H1 (cell line): Measurements from ENCODE around the gene CFAP53. TPM values are rescaled to one million over a fixed set of nuclear protein-coding genes. Genes with fewer than 3 reads are reported as not detected.
"Not testable (repeated sequence)": the region's sequence is repeated elsewhere in the genome, so short reads cannot be mapped to it uniquely, and the experiment has no call there.

ENCODE experiments used
- CTCF ChIA-PET: fragments of 300-600 bp; sonication (Branson Sonifier 250); formaldehyde crosslinking; loops from one replicate; lab custom pipeline; 2021; ENCODE audit not compliant: partially characterized antibody; lab: Charles Lee
- POLR2A ChIA-PET: fragments of 300-600 bp; sonication (Branson Sonifier 250); formaldehyde crosslinking; loops from one replicate; lab custom pipeline; 2021; ENCODE audit warnings: inconsistent platforms; ENCODE audit not compliant: partially characterized antibody; lab: Charles Lee
- DNase-seq, 2 experiments: peaks; one replicate each; pipeline versions ENCODE4 v3.0.0 to v3.0.0-alpha.2; 2010 to 2022; ENCODE audit warnings: low spot score in 2 of 2, low read depth in 1 of 2, mixed read lengths in 1 of 2
- FAIRE-seq: peaks from 2 replicates; lab custom pipeline; 2011; peaks lifted over from hg19 to GRCh38; lab: Jason Lieb, UNC
- H2AFZ ChIP-seq: 2 replicates; pipeline ENCODE4 v1.8.1; 2012; ENCODE audit warnings: low read length, inconsistent platforms
- H2AK5ac ChIP-seq: 2 replicates; pipeline ENCODE4 v1.6.1; 2013; ENCODE audit warnings: low read depth, low read length
- H2BK120ac ChIP-seq: replicated peaks from 2 replicates; pipeline ENCODE3; 2013; ENCODE audit warnings: low read depth, low read length, inconsistent platforms
- H2BK12ac ChIP-seq: 2 replicates; pipeline ENCODE4 v1.6.1; 2013; ENCODE audit warnings: low read depth, low read length
- H2BK15ac ChIP-seq: 2 replicates; pipeline ENCODE4 v1.6.1; 2013; ENCODE audit warnings: low read length
- H2BK20ac ChIP-seq: 2 replicates; pipeline ENCODE4 v1.6.1; 2013; ENCODE audit warnings: low read length
- H2BK5ac ChIP-seq: 2 replicates; pipeline ENCODE4 v1.6.1; 2013; ENCODE audit warnings: low read depth, low read length
- H3K14ac ChIP-seq: 2 replicates; pipeline ENCODE4 v1.6.1; 2013; ENCODE audit warnings: inconsistent platforms; ENCODE audit not compliant: insufficient read length
- H3K18ac ChIP-seq: 2 replicates; pipeline ENCODE4 v1.6.1; 2013; ENCODE audit warnings: low read length; ENCODE audit errors: extremely low read depth
- H3K23ac ChIP-seq: 2 replicates; pipeline ENCODE4 v1.6.1; 2013; ENCODE audit warnings: inconsistent platforms; ENCODE audit not compliant: insufficient read length
- H3K23me2 ChIP-seq: 2 replicates; pipeline ENCODE4 v1.6.1; 2013; ENCODE audit warnings: low read depth, low read length
- H3K27ac ChIP-seq: 2 replicates; pipeline ENCODE4 v1.6.1; 2011; ENCODE audit warnings: low read depth, low read length, inconsistent platforms
- H3K27me3 ChIP-seq, 4 experiments: replicated peaks in 1 of 4; 1 replicate in 1 of 4; 2 replicates in 3 of 4; pipeline versions ENCODE4 v1.6.1 to v1.8.1; 2011 to 2013; ENCODE audit warnings: low read length in 3 of 4, mild to moderate bottlenecking in 3 of 4, inconsistent platforms in 2 of 4, mixed read lengths in 2 of 4, moderate library complexity in 1 of 4; ENCODE audit not compliant: control insufficient read depth in 3 of 4, insufficient read depth in 3 of 4; ENCODE audit errors: extremely low read depth in 1 of 4
- H3K36me3 ChIP-seq, 4 experiments: 2 replicates each; pipeline versions ENCODE4 v1.6.1 to v1.8.1; 2011 to 2013; ENCODE audit warnings: mild to moderate bottlenecking in 4 of 4, low read length in 3 of 4, moderate library complexity in 2 of 4, control low read depth in 1 of 4, inconsistent platforms in 1 of 4; ENCODE audit not compliant: insufficient read depth in 4 of 4, control insufficient read depth in 2 of 4
- H3K4ac ChIP-seq: replicated peaks from 2 replicates; pipeline ENCODE3; 2013; ENCODE audit warnings: low read length, low read depth, mixed read lengths, inconsistent platforms; ENCODE audit not compliant: insufficient read length
- H3K4me1 ChIP-seq, 4 experiments: replicated peaks in 1 of 4; 1 replicate in 1 of 4; 2 replicates in 3 of 4; pipeline versions ENCODE4 v1.6.1 to v1.8.1; 2011 to 2013; ENCODE audit warnings: low read length in 3 of 4, inconsistent platforms in 2 of 4, mixed read lengths in 1 of 4; ENCODE audit not compliant: insufficient read depth in 4 of 4, control insufficient read depth in 3 of 4
- H3K4me2 ChIP-seq, 2 experiments: 2 replicates each; pipeline versions ENCODE4 v1.6.1 to v1.8.1; 2011 to 2013; ENCODE audit warnings: low read depth in 2 of 2, low read length in 2 of 2, control low read depth in 1 of 2, inconsistent platforms in 1 of 2, mild to moderate bottlenecking in 1 of 2; ENCODE audit not compliant: insufficient read depth in 1 of 2
- H3K4me3 ChIP-seq, 4 experiments: fragments of 200-600, 300-600 bp in 1 of 4; sonication (generic), shearing (Covaris generic), sonication (Bioruptor Twin) in 1 of 4; 2 replicates each; pipeline versions ENCODE4 v1.5.1 to v1.8.1; 2011 to 2016; ENCODE audit warnings: low read length in 4 of 4, low read depth in 3 of 4, control low read depth in 2 of 4, inconsistent platforms in 2 of 4, mild to moderate bottlenecking in 2 of 4, mixed read lengths in 1 of 4, moderate library complexity in 1 of 4; ENCODE audit not compliant: insufficient read depth in 2 of 4; ENCODE audit errors: extremely low read depth in 1 of 4
- H3K56ac ChIP-seq: replicated peaks from 2 replicates; pipeline ENCODE3; 2013; ENCODE audit warnings: low read depth, mild to moderate bottlenecking, mixed read lengths, low read length, inconsistent platforms; ENCODE audit not compliant: insufficient read length
- H3K79me1 ChIP-seq: 2 replicates; pipeline ENCODE4 v1.6.1; 2013; ENCODE audit warnings: low read depth, low read length, control low read depth
- H3K79me2 ChIP-seq, 2 experiments: 2 replicates each; pipeline versions ENCODE4 v1.6.1 to v1.8.1; 2012 to 2013; ENCODE audit warnings: low read length in 2 of 2, mild to moderate bottlenecking in 2 of 2, inconsistent platforms in 1 of 2; ENCODE audit not compliant: insufficient read depth in 2 of 2, control insufficient read depth in 1 of 2
- H3K9ac ChIP-seq, 4 experiments: replicated peaks in 1 of 4; 1 replicate in 1 of 4; 2 replicates in 3 of 4; pipeline versions ENCODE4 v1.6.1 to v1.8.1; 2011 to 2013; ENCODE audit warnings: low read depth in 3 of 4, low read length in 3 of 4, control low read depth in 2 of 4, mild to moderate bottlenecking in 2 of 4, moderate library complexity in 2 of 4, inconsistent platforms in 1 of 4; ENCODE audit errors: extremely low read depth in 1 of 4
- H3K9me3 ChIP-seq, 2 experiments: 2 replicates each; pipeline versions ENCODE4 v1.6.1 to v1.8.1; 2012 to 2013; ENCODE audit warnings: mild to moderate bottlenecking in 2 of 2, moderate library complexity in 2 of 2, control low read depth in 1 of 2, inconsistent platforms in 1 of 2, low read depth in 1 of 2, low read length in 1 of 2, mixed read lengths in 1 of 2; ENCODE audit not compliant: insufficient read depth in 2 of 2
- H4K20me1 ChIP-seq, 2 experiments: replicated peaks in 1 of 2; 2 replicates each; pipeline versions ENCODE3 to v1.8.1; 2011 to 2013; ENCODE audit warnings: inconsistent platforms in 2 of 2, low read length in 2 of 2, mild to moderate bottlenecking in 1 of 2; ENCODE audit not compliant: insufficient read depth in 2 of 2, control insufficient read depth in 1 of 2
- H4K5ac ChIP-seq: 2 replicates; pipeline ENCODE4 v1.6.1; 2013; ENCODE audit warnings: low read length, low read depth, mixed read lengths, inconsistent platforms; ENCODE audit not compliant: insufficient read length
- H4K8ac ChIP-seq: 2 replicates; pipeline ENCODE4 v1.8.0; 2013; ENCODE audit warnings: mild to moderate bottlenecking, moderate library complexity, low read length, inconsistent platforms; ENCODE audit not compliant: insufficient read depth; ENCODE audit errors: extremely low read depth
- H4K91ac ChIP-seq: replicated peaks from 2 replicates; pipeline ENCODE3; 2013; ENCODE audit warnings: low read length, mixed read lengths, inconsistent platforms; ENCODE audit not compliant: insufficient read length
- WGBS, 2 experiments: shearing (Covaris generic) in 1 of 2; methylation state at CpG; one replicate each; pipeline versions ENCODE4 v1.1.6 to v1.1.7; 2013 to 2015; ENCODE audit warnings: low lambda C conversion rate in 2 of 2, mixed read lengths in 2 of 2, inconsistent platforms in 1 of 2, low coverage in 1 of 2, missing lambda C conversion rate in 1 of 2; ENCODE audit not compliant: insufficient replicate concordance in 2 of 2, insufficient coverage in 1 of 2, insufficient read length in 1 of 2; ENCODE audit errors: extremely low coverage in 1 of 2, missing lambda C conversion rate in 1 of 2; 5-methylcytosine and 5-hydroxymethylcytosine counted together
- polyA plus RNA-seq, 7 experiments: library from polyadenylated mRNA; depleted of rRNA in 3 of 7; stranded (reverse) in 5 of 7; unstranded in 2 of 7; fragments of >200 nt in 5 of 7; fragments of 200-250 nt in 2 of 7; gene quantifications; 1 replicate in 5 of 7; 2 replicates in 1 of 7; 4 replicates in 1 of 7; pipeline versions ENCODE4 v1.2.1 to v1.2.3, GENCODE V29; 2011 to 2013; ENCODE audit warnings: missing spikeins in 2 of 7, mixed read lengths in 2 of 7
- total RNA-seq: library from RNA; stranded (reverse); fragmentation: NEBNext Ultra II Directional; extraction: Animal tissue kit (Norgen Biotek cat#: 25700); gene quantifications from 2 replicates; pipeline ENCODE4 v1.2.1, GENCODE V29; 2021

The CFAP53 gene
- total and polyA plus RNA-seq, 2 of the 8 experiments (the other 6 are each of a cell fraction or from before 2014, with no cell fraction given), result 0.08 to 0.30 TPM

- not testable (repeated sequence) for H2AFZ ChIP-seq, H3K79me2 ChIP-seq, H3K4ac ChIP-seq, H2BK15ac ChIP-seq, H3K79me1 ChIP-seq, H2BK20ac ChIP-seq, H3K27me3 ChIP-seq, H3K4me3 ChIP-seq, H3K4me1 ChIP-seq, H4K91ac ChIP-seq, H3K4me2 ChIP-seq, H3K36me3 ChIP-seq, H3K27ac ChIP-seq, H4K8ac ChIP-seq, H3K14ac ChIP-seq, H3K23ac ChIP-seq, H2BK5ac ChIP-seq, H3K18ac ChIP-seq, H2BK12ac ChIP-seq, DNase-seq, H2BK120ac ChIP-seq, H3K9me3 ChIP-seq, H4K20me1 ChIP-seq, H3K56ac ChIP-seq, H4K5ac ChIP-seq, H2AK5ac ChIP-seq, H3K9ac ChIP-seq, H3K23me2 ChIP-seq, FAIRE-seq
- WGBS, 2 experiments, result 78% methylated on average over 5 of the region's 5 CpGs; no CpG with 5 or more reads in 1 of the 2 experiments
- CTCF ChIA-PET, result interaction anchor here (1.6 kb wide), 1 partner anchor 48 kb away, joined by 10 read pairs; no protein-coding TSS in a partner anchor
- POLR2A ChIA-PET, result interaction anchor here (1.4 kb wide), 1 partner anchor 27 kb away, joined by 3 read pairs; the partner anchor contains the start of gene MBD1
Measured at GRCh38 chr18:50308851-50309250, 42.6 kb upstream of the CFAP53 start.
